ENCODE data around the gene NDUFV3.
A peak's percentile ranks its signal among the peaks of the same experiment; 100 is the strongest.
"Not testable (repeated sequence)": the region's sequence is repeated elsewhere in the genome, so short reads cannot be mapped to it uniquely, and the experiment has no call there.

NDUFV3 gene

DNA sequence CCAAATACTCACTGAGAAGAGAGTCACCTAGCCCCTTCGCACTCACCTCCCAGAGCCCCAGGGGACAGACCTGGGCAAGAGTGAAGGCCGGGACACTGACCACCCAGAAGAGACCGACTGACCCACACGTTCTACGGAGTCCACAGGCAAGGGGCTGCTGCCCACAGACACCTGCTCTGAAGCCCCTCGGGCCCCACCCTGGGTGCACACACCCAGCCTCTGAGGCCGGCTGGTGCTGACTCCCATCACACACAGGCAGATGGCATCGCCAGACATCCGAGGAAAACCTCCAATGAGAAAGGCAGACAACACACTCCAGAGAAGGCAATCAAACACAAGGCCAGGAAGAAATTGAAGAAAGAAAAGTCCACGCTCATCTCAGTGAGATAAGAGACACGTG, 35.9 kb upstream of the NDUFV3 start:
- no peak for DNase-seq (ENCODE audit: low spot score)

DNA sequence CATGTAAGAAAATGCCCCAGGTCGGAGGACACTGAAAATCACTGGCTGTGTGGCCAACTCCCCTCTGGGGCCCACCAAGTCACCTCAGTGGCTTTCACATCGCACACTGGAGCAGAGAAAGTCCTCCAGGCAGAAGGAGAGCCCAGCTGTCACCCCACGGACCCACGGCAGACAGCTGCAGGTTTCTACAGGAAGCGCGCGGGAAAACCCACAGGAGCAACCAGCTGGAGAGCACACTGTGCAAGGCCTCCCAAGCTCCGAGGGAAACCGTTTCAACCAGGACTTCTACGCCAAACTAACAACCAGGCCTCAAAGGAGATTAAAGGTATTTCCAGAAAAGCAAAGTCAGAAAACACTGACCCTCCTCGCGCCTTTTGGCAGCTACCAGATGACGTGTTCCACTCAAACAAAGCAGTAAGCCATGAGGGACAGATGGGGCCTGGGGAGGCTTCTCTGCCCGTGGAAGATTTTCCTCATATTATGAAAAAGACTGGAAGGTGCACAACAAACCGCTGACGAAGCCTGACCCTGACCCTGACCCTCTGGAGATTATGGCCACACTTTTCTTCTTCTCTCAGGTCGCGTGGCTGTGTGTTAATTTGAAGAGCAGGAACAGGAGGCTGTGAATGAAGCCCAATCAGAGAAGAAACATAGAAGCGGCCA, 34.8 kb upstream of the NDUFV3 start:
- no peak for DNase-seq (ENCODE audit: low spot score)

DNA sequence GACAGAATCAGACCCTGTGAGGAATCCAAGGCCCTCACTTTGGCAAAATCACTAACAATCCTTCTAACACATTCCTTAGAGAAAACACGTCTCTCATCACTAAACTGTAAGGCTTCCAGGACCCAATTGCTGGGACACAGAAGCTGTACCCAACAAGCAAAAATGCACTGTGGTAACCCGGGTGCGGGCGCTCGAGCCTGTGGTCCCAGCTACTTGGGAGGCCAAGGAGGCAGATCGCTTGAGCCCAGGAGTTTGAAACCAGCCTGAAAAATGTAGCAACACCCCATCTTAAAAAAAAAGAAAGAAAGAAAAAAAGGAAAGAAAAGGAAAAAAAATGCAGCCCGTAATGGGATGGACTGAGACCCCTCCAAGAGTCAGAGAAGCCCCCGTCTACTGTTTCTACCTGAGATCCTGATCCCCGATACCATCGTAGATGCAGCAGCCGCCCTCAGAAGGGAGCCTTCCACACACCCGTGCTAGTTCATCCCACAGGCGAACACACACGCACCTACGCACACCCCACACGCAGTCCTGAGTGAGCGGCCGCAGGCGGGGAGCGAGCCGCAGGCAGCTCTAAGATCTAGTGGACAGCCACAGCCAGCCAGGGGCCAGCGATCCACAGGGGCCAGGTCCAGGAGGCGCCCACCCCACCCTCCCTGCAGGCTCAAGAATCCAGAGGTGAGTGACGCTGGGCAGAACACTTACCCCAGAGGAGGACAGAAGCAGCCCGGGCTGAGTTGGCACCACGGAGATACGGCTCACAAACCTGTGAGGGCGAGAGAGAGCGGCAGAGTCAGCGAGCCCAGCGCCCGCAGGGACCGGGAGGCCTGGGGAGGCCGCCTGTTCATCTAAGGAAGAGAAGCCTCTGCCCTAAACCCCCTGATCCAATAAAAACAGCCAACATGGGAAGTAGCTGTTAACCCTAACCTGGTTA, 33.9 kb upstream of the NDUFV3 start:
- DNase-seq (ENCODE audit: low spot score) = no peak

DNA sequence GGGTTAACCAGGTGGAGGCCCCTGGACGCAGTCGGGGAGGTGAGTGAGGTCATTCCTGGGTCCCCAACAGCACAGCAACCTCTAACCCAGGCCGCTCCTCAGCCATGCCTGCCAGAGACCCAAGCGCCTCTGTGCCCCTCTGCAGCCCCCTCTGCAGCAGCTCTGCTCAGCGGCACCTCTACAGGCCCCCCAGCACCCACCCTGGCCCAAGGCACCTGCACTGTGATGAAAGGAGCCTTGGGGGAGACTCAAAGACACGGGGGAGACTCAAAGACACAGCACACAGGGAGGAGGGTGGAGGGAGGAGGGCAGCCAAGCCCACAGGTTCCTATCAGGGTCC, 33.2 kb upstream of the NDUFV3 start:
- DNase-seq (ENCODE audit: low spot score) = no peak

DNA sequence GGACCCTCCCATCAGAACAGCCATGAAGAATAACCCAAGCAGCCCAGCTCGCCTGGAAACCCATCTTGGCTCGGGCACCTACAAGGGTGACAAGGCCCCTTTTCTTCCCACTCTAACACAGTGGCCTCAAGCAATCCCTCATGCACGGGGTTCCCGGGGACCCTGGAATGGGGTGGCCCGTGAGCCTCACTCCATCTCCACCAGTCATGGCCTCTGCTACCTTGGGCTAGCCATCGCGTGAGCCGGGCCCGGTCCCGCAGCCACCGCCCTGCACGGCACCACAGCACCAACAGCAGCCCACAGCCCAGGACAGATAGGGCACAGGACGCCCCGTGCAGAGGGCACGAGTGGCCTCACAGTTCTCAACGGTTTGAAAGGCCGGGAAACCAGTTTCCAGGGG, 32.8 kb upstream of the NDUFV3 start:
- no peak for DNase-seq (ENCODE audit: low spot score)

DNA sequence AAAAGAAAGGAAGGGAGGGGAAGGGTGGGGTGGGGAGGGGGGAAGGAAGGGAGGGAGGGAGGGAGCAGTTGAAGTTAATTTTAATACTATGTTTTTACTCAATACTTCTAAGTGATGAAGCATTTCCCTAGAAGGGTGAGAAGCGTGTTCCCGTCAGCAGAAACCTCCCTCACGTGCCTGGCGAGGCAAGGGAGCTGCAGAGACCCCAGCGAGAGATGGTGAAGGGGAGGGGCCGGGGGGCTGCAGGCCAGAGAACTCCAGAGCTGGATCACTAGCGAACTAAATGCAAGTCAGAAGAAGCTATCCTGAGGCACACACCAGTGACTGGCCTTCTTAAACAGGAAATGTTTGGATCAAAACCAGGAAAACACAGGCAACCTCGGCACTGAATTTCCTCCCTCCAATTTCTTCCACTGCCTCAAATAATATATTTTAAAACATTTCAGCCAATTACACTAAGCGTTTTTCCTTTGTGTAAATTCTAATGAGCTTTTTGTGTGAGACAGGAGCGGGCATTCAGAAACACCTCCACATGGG, 31.7 kb upstream of the NDUFV3 start:
- DNase-seq (ENCODE audit: low spot score) = peak; percentile 23

DNA sequence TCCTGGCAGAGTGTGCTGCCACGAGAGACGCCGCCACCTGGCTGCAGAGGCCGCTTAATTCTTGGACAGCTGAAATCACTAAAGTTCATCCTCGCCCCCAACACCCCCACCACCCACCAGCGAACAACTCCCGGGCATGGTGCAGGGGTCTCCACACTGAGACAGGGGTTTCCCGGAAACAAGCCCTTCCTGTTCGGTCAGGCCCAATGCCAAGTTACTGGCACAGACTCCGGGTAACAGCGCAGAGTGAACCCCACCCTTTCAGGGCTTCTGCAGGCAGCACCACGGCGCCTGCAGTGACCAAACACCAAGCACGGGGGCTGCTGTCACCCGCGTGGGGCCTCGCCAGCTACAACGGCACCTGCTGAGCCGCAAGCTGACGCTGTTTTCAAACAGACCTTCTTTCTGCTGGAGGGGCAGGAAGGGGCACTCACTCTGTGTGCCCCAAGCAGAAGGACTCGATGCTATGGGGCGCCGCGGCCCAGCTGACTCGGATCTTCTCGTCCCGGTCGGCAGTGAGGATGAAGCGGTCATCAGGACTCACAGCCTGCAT, 31.2 kb upstream of the NDUFV3 start:
- no peak for DNase-seq (ENCODE audit: low spot score)

DNA sequence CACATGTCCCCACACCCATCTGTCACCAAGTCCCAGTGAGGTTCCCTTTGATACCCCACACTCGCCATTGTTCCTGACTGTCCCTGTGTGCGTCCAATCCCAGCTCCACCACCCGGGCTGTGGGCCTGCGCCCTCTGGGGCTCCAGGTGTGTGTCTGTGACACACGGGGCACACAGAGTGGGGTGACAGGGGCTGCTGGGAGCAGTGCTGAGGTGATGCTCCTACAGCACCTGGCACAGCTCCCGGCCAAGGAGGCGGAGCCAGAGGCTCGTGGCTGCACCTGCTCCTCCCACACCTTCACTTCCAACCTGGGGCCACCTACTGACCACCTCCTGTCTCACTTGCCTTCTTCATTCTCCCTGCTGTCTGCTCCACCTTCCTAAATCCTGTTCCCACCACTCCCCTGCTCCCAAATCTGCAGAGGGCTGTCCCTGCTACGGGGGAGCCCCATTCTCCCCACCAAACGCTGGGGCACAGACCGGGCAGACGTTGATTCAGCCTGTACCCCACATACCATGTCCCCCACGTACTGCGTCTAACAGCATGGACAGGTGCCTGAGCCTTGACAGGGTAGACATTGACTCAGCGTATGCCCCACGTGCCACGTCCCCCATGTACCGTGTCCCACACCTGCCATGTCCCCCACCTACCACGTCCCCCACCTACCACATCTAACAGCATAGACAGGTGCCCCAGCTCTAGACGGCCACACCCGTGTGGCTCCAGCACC, 30.2 kb upstream of the NDUFV3 start:
- DNase-seq (ENCODE audit: low spot score) = no peak

DNA sequence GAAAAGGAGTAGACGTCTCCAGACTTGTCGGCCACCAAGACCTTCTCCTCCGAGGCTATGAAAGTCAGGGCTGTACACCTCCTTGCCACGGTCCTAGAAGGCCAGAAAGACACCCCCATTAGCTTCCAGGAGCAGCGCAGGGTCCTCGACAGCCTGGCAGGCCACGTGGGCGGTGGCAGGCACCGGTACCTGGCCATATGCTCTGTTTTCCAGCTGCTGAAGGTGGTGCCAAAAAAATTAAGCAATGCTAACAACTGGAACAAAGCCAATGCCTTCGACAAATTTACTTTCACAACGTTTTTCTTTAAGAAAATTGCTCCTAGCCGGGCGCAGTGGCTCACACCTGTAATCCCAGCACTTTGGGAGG, 29.6 kb upstream of the NDUFV3 start:
- DNase-seq (ENCODE audit: low spot score) = no peak

DNA sequence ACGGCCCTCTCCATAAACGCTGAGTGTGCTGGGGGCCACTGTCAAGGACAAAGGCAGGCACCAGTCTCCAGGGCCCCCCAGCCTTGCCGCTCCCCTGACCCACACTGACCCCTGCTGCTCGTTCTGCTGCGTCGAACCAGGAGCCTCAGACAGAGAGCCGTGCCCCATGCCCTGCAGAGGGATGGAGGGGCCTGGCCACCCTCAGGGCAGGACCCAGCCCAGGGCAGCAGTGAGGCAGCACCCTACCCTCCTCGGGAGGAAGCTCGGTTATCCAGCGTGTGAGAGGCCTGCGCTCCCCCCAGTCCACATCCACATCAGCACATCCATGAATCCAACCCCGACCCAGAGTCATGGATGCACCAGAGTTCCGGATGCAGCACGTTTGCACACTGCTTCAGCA, 28.8 kb upstream of the NDUFV3 start:
- DNase-seq (ENCODE audit: low spot score) = no peak

DNA sequence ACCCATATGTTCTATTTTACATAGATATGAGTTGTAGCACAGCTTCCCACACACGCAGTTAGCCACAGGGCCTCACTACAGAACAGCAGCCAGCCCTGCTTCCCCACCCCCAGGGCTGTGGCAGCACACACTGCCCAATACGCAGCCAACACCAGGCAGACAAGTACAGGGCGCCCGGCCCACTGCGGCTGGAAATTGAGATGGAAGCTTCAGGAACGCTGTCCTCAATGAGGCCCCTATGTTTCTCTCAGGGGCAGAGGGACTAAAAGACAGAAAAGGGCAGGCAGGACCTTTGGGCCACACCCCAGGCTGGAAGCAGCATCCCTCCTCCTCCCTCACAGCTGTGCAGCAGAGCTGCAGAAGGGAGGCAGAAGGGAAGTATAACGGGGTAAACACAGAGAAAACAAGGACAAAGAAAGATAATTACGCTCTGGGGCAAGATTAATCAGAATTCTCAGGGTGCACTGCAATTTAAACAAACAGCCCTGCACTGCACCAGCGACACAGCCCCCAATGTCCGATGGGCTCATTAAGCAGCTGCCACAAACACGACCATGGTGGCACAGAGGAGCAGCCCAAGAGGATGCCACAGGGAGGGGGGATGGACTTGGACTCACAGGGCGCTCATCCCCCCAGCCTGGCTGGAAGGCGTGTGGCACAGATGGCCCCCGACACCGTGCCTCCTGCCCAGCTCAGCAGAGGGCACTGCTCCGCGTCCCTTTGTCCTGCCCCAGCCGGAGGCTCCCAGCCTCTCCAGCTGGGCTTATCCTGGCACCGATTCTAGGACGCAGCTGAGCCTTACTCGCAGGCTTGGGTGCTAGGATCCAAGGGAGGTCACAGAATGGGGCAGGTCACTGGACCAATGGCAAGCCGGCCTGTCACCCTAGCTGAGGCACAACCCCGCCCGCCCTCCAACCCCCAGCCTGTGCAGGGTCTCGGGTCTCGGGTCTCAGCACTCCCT, 28.0 kb upstream of the NDUFV3 start:
- DNase-seq (ENCODE audit: low spot score) = peak; percentile 66

DNA sequence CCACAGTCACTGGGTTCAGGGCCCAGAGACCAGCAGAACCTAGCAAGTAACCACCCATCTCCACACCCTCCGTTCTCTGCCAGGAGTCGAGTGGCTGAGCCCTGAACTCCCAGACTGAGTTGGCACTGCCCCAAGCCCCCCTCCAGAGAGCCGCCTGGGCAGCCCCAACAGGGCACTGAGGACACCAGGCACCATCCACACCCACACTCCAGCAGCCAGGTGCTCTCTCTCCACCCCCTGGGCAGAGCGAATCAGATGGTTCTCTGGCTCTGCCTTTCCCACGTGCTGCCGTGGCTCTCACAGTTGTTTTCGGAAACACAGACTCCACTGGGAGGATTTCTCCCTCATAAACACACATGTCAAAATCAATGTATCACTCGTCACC, 27.3 kb upstream of the NDUFV3 start:
- DNase-seq (ENCODE audit: low spot score) = peak; percentile 50

DNA sequence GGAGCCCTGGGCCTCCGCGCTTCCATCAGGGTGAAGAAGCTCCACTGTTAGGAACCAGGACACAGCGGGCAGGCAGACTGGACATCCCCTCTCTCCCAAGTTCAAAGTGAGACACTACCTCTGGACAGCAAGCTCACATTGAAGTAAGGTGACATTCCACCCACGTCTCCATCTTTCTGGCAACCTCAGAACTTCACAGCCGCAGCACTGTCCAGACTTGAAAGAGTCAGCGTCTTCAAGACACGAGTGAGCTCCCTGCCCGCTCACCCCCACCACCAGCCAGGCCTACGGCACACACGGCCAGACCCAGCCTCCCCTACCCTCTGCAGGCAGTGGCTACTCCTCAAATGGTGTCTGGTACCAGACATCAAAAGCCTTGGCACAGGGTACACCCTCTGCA, 24.9 kb upstream of the NDUFV3 start:
- DNase-seq (ENCODE audit: low spot score) = no peak

DNA sequence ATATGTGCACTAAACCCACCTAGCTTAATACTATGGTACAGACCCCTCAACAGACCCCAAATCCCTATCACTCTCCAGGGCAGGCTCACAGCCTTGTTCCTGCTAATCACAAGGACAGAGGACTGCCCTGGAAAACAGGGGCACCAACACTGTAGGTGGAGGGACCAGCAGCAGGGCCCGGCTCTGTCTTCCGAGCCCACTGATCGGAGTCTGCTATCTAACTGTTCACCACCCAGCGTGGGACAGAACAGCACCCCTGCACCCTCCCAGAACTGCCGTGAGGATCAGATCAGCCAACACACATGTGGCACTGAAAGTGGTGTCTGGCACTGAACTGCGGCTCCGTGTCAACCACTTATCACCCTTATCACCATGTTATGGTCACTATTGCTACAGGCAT, 20.0 kb upstream of the NDUFV3 start:
- no peak for DNase-seq (ENCODE audit: low spot score)

DNA sequence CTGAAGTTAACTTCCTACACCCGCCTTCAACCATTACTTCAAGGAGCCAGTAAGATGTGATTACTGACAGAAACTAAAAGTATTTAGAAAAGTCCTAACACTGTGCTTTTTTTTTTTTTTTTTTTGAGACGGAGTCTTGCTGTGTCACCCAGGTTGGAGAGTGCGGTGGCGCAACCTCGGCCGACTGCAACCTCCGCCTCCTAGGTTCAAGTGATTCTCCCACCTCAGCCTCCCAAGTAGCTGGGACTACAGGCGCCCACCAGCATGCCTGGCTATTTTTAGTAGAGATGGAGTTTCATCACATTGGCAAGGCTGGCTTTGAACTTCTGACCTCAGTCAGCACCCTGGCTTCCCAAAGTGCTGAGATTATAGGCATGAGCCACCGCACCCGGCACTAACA, 17.3 kb upstream of the NDUFV3 start:
- not testable (repeated sequence) for DNase-seq (ENCODE audit: low spot score)

DNA sequence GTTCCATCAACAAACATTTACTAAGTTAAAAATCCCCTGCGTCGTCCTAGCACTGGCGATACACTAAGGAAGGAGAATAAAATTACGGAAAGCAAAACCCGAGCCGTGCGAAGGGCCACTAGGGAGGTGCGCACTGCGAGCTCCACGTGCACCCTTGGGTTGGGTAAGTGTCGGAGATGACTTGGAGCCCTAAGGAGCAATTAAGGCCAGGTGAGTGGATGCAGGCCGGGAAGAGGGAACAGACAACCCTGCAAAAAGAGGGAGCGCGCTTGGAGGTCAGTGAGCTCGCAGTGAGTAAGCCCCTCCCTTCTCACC, 14.5 kb upstream of the NDUFV3 start:
- DNase-seq (ENCODE audit: low spot score) = no peak

DNA sequence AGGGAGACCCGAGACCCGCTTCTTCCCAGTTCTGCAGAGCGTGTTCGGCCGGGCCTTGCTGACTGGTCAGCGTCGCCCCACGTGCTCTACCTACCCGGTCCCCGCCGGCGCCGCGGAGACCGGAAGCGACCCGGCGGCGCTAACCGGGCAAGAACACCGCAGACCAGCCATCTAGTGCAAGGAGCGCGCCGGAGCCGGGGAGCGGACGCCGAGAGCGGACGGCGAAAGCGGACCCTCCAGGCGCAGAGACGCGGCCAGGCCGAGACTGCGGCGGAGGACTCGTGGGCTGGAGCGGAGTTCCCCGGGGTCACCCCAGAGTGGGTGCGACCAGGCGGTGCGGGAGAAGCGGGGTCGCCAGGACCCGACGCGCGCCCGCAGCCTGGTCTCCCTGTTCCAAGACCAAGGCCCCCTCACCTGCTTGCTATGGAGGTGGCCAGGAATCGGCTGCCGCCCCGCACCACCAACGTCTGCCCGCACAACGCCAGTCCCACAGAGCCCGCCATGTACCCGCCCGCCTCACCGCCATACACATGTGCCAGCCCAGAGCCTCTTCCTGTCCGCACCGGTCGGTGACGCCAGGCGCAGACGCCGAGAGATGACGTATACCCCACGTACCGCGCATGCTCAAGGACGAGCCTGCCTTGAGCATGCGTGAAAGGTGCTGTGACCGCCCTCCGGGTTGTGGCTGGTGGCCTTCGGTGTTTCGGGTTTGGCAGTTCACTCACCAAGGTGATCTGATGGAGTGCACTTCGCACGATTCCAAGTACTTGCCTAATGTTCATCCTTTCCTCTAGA, 13.9 kb upstream of the NDUFV3 start, which contains the start of gene WDR4:
TSS of gene WDR4 (minus strand) at position 547 of the 795 bp plus-strand sequence. CDS start at position 503, 44 bp downstream.
- peak; percentile 97 for DNase-seq (ENCODE audit: low spot score)

DNA sequence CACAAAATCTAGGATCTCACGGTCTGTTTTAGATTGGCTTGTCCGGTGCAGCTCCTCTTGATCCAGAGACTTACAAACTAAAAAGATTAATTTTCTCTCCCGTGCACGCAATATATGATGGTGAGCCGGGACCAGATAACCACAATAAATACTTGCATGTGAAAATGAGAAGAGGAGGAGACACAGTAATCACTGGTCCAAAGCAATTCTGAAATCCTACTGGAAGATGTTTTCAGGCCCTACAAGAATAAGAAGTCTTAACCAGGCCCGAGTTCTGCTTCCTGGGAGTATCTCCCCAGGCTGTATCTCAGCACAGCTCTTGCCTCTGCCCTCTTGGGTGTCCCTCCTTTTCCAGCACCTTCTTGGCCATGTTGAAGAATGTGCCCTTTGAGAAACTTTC, 12.8 kb upstream of the NDUFV3 start:
- no peak for DNase-seq (ENCODE audit: low spot score)

DNA sequence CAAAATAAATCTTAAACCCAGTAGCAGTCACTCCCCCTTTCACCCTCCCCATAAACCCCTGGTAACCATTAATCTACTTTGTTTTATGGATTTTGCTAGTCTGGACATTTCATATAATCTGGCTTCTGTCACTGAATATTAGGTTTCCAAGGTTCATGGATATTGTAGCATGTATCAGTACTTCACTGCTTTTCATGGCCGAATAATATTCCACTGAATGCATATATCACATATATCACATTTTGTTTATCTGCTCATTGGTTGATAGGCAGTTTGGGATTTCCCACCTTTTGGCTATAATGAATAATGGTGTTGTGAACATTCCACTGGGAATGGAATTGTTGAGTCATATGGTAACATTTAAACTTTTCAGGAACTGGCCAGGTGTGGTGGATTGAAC, 9.2 kb upstream of the NDUFV3 start:
- no peak for DNase-seq (ENCODE audit: low spot score)

DNA sequence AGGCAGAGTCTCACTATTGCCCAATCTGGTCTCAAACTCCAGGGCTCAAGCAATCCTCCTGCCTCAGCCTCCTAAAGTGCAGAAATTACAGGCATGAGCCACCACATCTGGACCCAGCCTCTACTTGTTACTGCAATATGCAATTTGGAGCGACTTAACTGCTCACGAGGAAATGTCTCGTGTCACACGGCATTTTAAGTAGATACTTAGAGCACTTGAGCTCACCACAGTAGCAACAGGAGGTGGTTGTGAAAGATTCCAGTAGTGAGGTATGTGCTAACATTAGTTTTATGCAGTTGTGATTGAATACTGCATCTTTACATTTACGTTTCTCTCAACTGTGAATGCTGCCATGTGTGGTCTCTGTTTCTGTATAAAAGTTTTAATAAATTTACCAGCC, 5.8 kb upstream of the NDUFV3 start:
- no peak for DNase-seq (ENCODE audit: low spot score)

DNA sequence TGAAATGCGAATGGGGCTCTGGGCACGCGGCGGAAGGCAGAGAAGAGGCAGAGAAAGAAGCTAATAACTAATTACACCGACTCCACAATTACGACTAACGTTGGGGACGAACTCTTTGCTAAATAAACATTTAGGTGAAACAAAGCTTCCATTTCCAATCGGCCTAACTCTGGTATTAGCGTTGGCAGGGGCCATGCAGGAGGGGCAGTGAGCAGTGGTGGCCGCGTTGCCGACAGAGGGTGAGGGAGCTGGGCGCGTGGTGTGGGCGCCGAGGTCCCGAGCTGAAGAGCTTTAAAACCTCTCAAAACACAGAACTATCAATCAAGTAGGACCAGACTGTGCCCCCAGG, 553 bp upstream of the NDUFV3 start:
- DNase-seq (ENCODE audit: low spot score) = no peak

Measured in Ammon's horn (tissue), 1 donor.